Right lobe of liver (tissue), 4 donors: Measurements from ENCODE around the gene GDPD4.
A peak's percentile ranks its signal among the peaks of the same experiment; 100 is the strongest.

ENCODE experiments used
- POLR2A ChIP-seq: fragments of 450-650 bp; IDR thresholded peaks from one replicate; pipeline ENCODE4 v1.6.1; 2017; ENCODE audit warnings: antibody characterized with exemption, mild to moderate bottlenecking
- TF ChIP-seq, protein P1 (sequence below), 4 donors: fragments of 200-600 bp in 3 of 4; fragments of 450-650 bp in 1 of 4; IDR thresholded peaks; one replicate each; pipeline versions ENCODE4 v1.5.1 to v1.8.0; 2016 to 2022; ENCODE audit warnings: antibody characterized with exemption in 4 of 4, mild to moderate bottlenecking in 2 of 4
- donor health status: DM: no; HTN: no; CAD: no.
- donor health status: DM: no; HTN: no; CAD: no.
- donor health status: DM: no; HTN: yes; CAD: no.

DNA sequence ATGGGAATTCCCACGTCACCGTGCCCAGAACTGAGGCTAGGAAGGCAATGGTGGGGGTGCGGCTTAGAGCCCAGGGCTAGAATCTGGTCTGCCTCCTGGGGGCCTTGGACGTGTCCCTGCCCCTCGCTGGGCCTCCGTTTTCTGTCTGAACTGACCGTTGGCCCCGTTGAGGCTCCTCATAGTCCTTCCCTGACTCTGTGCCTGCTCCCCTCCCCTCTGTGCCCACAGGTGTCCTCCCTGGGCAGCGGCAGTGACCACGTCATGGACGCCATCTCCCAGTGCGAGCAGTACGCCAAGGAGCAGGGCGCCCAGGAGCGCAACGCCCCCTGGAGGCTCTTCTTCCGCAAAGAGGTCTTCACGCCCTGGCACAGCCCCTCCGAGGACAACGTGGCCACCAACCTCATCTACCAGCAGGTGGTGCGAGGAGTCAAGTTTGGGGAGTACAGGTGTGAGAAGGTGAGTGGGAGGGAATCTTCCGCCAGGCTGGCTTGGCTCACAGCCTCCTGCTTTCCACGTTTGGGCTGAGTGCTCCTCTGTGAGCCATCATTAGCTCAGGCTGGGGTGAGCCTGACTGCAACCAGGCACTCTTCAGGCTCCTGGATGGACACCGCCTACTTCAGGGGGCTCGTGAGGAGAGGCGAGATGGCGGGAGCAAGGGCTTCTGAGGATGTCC, 109.5 kb downstream of the GDPD4 start:
- TF ChIP-seq, protein P1, sequence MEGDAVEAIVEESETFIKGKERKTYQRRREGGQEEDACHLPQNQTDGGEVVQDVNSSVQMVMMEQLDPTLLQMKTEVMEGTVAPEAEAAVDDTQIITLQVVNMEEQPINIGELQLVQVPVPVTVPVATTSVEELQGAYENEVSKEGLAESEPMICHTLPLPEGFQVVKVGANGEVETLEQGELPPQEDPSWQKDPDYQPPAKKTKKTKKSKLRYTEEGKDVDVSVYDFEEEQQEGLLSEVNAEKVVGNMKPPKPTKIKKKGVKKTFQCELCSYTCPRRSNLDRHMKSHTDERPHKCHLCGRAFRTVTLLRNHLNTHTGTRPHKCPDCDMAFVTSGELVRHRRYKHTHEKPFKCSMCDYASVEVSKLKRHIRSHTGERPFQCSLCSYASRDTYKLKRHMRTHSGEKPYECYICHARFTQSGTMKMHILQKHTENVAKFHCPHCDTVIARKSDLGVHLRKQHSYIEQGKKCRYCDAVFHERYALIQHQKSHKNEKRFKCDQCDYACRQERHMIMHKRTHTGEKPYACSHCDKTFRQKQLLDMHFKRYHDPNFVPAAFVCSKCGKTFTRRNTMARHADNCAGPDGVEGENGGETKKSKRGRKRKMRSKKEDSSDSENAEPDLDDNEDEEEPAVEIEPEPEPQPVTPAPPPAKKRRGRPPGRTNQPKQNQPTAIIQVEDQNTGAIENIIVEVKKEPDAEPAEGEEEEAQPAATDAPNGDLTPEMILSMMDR (IDR thresholded peaks at IDR 0.05) = peak; percentile 24 to 34 (median 32)
- TF ChIP-seq POLR2A = no peak
